Muscle of leg (tissue), 11 donors: ENCODE results near the gene CNTRL. TPM values are rescaled to one million over a fixed set of nuclear protein-coding genes. Genes with fewer than 3 reads are reported as not detected.

ENCODE experiments used
- DNase-seq: peaks from one replicate; pipeline ENCODE4 v3.0.0; 2013
- H3K27ac ChIP-seq: one replicate; pipeline ENCODE4 v1.5.1; 2013; ENCODE audit warnings: mild to moderate bottlenecking, low read length, control low read depth
- H3K27me3 ChIP-seq: one replicate; pipeline ENCODE4 v1.6.1; 2013; ENCODE audit warnings: low read length; ENCODE audit not compliant: control insufficient read depth, insufficient read depth
- H3K36me3 ChIP-seq: one replicate; pipeline ENCODE4 v1.6.1; 2013; ENCODE audit warnings: low read length; ENCODE audit not compliant: control insufficient read depth, insufficient read depth
- H3K4me1 ChIP-seq: one replicate; pipeline ENCODE4 v1.6.1; 2013; ENCODE audit warnings: low read length; ENCODE audit not compliant: control insufficient read depth, insufficient read depth
- H3K4me3 ChIP-seq: one replicate; pipeline ENCODE4 v1.5.1; 2013; ENCODE audit warnings: low read length, control low read depth
- H3K9me3 ChIP-seq: replicated peaks from 2 replicates; pipeline ENCODE4 v1.6.1; 2013; ENCODE audit warnings: low read depth, low read length; ENCODE audit not compliant: control insufficient read depth
- WGBS: methylation state at CpG from one replicate; pipeline ENCODE4 v1.1.5; 2013; ENCODE audit warnings: missing lambda C conversion rate; ENCODE audit not compliant: insufficient coverage; 5-methylcytosine and 5-hydroxymethylcytosine counted together
- polyA plus RNA-seq, 8 donors: library from polyadenylated mRNA; unstranded; fragments of 120-200 nt; gene quantifications; one replicate each; pipeline versions ENCODE4 v1.2.1 to v1.2.3, GENCODE V29; 2013; ENCODE audit warnings: inconsistent platforms in 1 of 8, low replicate concordance in 1 of 8; ENCODE audit not compliant: insufficient read length in 8 of 8, insufficient read depth in 1 of 8
- total RNA-seq: library from RNA; stranded (reverse); fragments of 120-200 nt; gene quantifications from one replicate; pipeline ENCODE4 v1.2.4, GENCODE V29; 2013

The CNTRL gene
- total and polyA plus RNA-seq, 9 donors, result 14.7 to 24.6 (median 17.0) TPM

DNA sequence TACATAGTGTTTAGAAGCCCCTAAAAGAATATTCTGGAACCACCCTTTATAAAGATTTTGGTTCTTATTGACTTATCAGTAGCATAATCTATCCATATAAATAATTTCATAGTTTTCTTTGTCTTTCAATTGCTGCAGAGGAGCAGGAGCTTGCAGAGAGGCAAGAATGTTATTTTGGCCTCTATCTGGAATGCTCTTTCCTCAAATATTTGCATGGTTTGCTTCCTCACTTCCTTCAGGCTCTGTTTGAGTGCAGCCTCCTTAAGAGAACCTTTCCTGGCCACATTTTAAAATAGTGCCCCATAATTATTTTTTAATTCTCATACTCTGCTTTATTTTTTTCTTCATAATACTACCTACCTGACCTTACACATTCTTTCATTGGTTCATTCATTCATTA lies 26.1 kb upstream of the CNTRL start:
- Histone ChIP-seq H3K27ac (no peak overlapping the region), H3K4me3 (no peak overlapping the region), H3K9me3 (no peaks in the 10 kb centered on the region), H3K27me3 (no peaks in the 10 kb centered on the region), H3K36me3 (no peaks in the 10 kb centered on the region), H3K4me1 (no peaks in the 10 kb centered on the region)
- DNase-seq, result no peak

DNA sequence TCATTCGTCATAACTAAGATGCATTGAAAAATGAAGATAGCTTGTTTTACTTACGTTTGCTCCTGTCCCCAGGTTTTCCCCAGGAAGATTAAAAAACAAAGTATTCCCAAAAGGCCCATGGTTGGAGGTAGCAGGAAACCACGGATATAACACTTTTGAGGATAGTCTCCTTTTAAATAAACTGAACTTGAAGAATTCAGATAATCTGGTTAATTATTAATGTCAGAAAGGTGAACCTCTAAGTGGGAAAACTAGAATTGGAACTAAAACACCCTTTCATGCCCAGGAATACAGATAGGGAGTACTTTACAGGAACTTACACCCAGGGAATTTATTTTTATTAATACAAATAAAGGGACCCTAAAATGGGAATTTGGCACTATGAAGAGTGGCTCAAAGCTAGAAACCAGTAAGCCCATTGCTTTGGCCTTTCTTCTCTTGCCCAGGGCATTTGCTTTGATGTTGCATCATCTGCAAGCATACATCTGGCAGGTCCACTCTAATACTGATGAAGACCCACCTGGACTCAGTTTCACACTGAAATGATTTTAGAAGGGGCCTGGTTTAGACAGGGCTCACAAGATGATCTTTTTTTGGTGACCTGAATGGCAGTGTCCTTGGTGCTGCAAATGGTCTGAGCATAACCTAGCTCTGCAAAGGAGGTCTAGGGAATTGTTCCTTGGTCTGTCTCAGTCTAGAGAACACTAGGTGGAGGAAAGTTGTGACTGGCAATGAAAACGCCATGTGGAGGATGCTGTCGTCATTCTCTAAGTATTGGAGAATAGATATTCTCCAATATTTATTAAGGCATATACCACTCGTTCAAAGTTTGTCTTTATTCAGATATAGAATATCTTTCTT lies 24.4 kb upstream of the CNTRL start, which contains the start of gene C5:
Gene C5, minus strand, starts transcription at position 148 of the 861 bp plus-strand sequence. Its CDS starts 29 bp downstream, at position 119.
- no CpG with 5 or more reads among the region's 6 CpGs for WGBS
- Histone ChIP-seq H3K4me3 (no peak within 1 kb of the TSS), H3K27me3 (no peaks in the 10 kb centered on the region), H3K36me3 (no peaks in the 10 kb centered on the region), H3K9me3 (no peaks in the 10 kb centered on the region), H3K4me1 (no peaks in the 10 kb centered on the region), H3K27ac (no peak within 1 kb of the TSS)
- DNase-seq, result no peak

DNA sequence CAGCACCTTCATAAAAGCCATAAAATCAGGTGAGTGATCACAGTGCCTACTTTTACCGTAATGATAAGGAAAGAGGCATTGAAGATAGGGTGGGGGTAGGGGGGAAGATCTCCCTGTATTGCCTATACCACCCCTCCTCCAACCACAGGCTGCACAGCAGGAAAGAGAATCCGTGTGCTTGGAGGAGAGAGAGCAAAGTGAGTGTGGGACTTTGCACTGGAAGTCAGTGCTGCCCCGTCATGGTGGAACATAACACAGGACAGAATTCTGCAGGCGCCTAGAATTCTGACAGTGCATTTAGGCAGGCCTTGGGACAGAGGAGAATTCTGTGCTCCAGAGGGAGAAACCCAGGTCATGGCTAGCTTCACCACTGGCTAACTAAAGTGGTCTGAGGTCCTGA lies 21.2 kb upstream of the CNTRL start:
- H3K36me3 ChIP-seq, result peaks cover 4% of the 10 kb centered on the region
- 77% methylated on average over 2 of the region's 4 CpGs for WGBS
- no peaks in the 10 kb centered on the region for H3K27me3 ChIP-seq

DNA sequence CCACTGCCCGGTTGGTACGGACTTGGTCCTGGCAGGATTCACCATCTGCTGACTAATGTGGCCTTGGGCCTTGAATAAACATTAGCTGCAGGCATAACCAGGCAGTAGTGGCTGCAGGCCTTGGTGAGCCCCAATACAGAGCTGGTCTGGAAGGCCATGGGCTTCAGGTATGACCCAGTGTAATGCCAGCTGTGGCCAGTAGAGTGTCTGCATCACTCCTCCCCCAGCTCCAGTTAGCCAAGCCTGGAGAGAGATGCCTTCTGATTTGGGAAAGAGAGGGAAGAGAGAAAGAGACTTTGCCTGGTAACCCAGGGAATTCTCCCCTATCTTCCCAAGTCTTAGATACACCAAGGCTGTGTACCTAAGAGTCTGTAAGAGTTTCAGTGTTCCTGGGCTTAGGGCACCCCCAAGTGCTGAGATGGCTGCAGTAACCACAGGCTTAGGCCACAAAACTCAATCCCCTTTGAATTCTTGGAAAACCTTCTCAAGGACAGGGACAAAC lies 19.1 kb upstream of the CNTRL start:
- Histone ChIP-seq H3K4me1 (no peaks in the 10 kb centered on the region), H3K4me3 (no peak overlapping the region), H3K9me3 (no peaks in the 10 kb centered on the region), H3K27ac (no peak overlapping the region), H3K27me3 (no peaks in the 10 kb centered on the region), H3K36me3 (peaks cover 4% of the 10 kb centered on the region)
- DNase-seq, result no peak
- WGBS, result 96% methylated on average over 2 of the region's 2 CpGs

More for the DNA sequence above, 21.2 kb upstream of the CNTRL start:
- H3K27ac ChIP-seq, result no peak overlapping the region
- DNase-seq, result no peak
- H3K9me3 ChIP-seq, result no peaks in the 10 kb centered on the region
- no peak overlapping the region for H3K4me3 ChIP-seq
- no peaks in the 10 kb centered on the region for H3K4me1 ChIP-seq

DNA sequence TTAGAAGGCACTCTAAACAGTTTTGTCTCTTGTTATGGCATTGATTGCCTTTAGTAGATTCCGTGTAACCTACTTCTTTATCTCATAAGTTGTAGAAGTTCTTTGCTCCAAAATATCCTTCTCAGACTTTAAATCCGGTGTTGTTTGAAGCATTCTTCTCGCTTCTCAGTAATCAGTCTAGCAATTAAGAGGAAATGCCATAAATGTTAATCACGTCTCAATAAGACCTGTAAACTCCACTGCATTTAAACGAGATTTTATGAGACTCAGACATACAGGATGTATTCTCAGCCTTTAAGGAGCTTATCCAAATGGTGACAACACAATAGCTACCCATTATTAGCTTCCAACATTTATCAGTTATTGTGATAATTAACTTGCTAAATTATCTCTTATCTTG lies 16.9 kb upstream of the CNTRL start:
- H3K9me3 ChIP-seq, result no peaks in the 10 kb centered on the region
- no peak overlapping the region for H3K27ac ChIP-seq
- no peak for DNase-seq
- peaks cover 4% of the 10 kb centered on the region for H3K36me3 ChIP-seq
- H3K4me1 ChIP-seq, result no peaks in the 10 kb centered on the region
- WGBS, result no CpG with 5 or more reads among the region's 5 CpGs
- no peak overlapping the region for H3K4me3 ChIP-seq
- H3K27me3 ChIP-seq, result no peaks in the 10 kb centered on the region

DNA sequence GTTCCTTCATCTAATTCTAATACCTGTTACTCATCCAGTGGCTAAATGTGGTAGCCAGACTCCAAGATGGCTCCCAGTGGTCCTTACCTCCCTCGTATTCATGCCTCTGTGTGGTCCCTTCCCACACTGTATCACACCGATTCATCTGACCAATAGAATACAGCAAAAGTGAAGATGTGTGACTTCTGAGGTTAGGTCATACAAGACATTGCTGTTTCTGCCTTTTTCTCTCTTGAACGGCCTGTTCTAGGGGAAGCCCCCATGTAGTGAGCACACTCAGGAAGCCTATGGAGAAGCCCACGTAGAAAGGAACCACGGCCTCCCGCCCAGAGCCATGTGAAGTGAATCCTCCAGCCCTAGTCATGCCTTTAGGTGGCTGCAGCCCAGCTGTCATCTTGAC lies 15.2 kb upstream of the CNTRL start:
- H3K36me3 ChIP-seq, result peaks cover 4% of the 10 kb centered on the region
- H3K9me3 ChIP-seq, result no peaks in the 10 kb centered on the region
- DNase-seq, result no peak
- H3K27ac ChIP-seq, result no peak overlapping the region
- no peaks in the 10 kb centered on the region for H3K27me3 ChIP-seq
- no peak overlapping the region for H3K4me3 ChIP-seq
- 71% methylated on average over 1 of the region's 6 CpGs for WGBS
- no peaks in the 10 kb centered on the region for H3K4me1 ChIP-seq

DNA sequence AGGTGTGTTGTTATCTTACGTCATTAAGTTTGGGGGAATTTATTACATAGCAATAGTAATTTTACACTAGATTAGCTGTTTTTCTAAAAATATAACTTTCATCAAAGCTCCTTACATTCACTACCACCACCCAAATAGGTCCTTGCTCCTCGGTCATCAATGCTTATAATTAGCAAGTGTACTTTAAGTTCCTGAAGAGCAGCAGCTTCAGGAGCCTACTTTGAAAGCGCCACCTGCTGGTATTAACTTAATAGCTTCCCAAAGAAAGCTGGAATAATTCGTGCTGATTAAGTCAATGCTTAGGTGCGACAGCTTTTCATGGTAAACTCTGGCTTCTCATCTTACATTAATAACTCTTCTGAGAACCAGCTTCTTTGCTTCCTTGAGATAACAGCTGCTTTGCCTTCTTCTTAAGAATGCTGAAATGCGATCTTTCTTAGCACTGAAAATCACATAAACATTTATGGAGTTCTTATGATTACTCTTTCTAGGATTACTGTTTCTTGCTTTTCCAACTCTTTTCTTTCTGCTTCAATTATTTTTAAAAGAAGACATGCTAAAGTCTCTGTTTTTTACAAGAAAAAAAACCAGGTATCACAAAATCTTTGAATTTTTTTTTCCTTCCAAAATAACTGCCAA lies 14.6 kb upstream of the CNTRL start:
- Histone ChIP-seq H3K4me3 (no peak overlapping the region), H3K4me1 (no peaks in the 10 kb centered on the region), H3K36me3 (peaks cover 4% of the 10 kb centered on the region), H3K9me3 (no peaks in the 10 kb centered on the region), H3K27ac (no peak overlapping the region), H3K27me3 (no peaks in the 10 kb centered on the region)
- WGBS, result 0% methylated on average over 1 of the region's 6 CpGs
- peak; percentile 83 for DNase-seq

DNA sequence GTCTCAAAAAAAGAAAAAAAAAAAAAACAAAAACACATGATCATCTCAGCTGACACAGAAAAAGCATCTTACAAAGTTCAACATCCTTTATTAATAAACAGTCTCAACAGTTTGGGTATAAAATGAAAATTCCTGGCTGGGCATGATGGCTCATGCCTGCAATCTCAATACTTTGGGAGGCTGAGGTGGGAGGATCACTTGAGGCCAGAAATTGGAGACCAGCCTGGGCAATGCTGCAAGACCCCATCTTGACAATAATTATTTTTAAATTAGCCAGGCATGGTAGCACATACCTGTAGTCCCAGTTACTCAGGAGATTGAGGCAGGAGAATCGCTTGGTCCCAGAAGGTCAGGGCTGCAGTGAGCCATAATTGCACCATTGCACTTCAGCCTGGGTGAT lies 7.9 kb upstream of the CNTRL start:
- Histone ChIP-seq H3K27ac (no peak overlapping the region), H3K4me3 (no peak overlapping the region), H3K4me1 (no peaks in the 10 kb centered on the region), H3K27me3 (no peaks in the 10 kb centered on the region), H3K9me3 (peaks cover 4% of the 10 kb centered on the region), H3K36me3 (peaks cover 4% of the 10 kb centered on the region)
- WGBS, result no CpG with 5 or more reads among the region's 1 CpG
- no peak for DNase-seq

DNA sequence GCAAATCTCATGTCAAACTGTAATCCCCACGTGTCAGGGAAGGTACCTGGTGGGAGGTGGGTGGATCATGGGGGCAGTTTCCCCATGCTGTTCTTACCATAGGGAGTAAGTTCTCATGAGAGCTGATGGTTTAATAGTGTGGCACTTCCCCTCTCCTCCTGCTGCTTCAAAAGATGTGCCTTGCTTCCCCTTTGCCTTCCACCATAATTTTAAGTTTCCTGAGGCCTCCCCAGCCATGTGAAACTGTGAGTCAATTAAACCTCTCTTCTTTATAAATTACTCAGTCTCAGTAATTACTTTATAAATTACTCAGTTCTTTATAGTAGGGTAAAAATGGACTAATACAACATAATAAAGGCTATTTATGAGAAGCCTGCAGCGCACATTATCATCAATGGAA lies 7.1 kb upstream of the CNTRL start:
- no CpG with 5 or more reads among the region's 2 CpGs for WGBS
- H3K36me3 ChIP-seq, result peaks cover 4% of the 10 kb centered on the region
- no peak for DNase-seq

DNA sequence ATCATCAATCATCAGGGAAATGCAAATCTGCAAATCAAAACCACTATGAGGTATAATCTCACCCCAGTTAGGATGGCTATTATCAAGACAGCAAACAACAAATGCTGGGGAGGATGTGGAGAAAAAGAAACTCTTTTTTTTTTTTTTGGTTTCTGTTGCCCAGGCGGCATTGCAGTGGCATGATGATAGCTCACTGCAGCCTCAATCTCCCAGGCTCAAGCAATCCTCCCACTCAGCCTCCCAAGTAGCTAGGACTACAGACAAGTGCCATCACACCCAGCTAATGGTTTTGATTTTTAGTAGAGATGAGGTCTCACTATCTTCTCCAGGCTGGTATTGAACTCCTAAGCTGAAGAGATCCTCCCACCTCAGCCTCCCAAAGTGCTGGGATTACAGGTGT lies 5.4 kb upstream of the CNTRL start:
- no peak overlapping the region for H3K27ac ChIP-seq
- no peak for DNase-seq

More for the DNA sequence above, 7.1 kb upstream of the CNTRL start:
- Histone ChIP-seq H3K4me1 (peaks cover 2% of the 10 kb centered on the region), H3K27me3 (no peaks in the 10 kb centered on the region), H3K27ac (no peak overlapping the region), H3K9me3 (peaks cover 4% of the 10 kb centered on the region), H3K4me3 (no peak overlapping the region)

More for the DNA sequence above, 5.4 kb upstream of the CNTRL start:
- Histone ChIP-seq H3K36me3 (peaks cover 4% of the 10 kb centered on the region), H3K9me3 (peaks cover 4% of the 10 kb centered on the region), H3K27me3 (no peaks in the 10 kb centered on the region), H3K4me3 (no peak overlapping the region), H3K4me1 (peaks cover 11% of the 10 kb centered on the region)
- WGBS, result no CpG with 5 or more reads among the region's 1 CpG
